BJ (cell line): ENCODE measurements around the gene RO60. TPM values are rescaled to one million over a fixed set of nuclear protein-coding genes. Genes with fewer than 3 reads are reported as not detected.

Source experiments
- CTCF ChIA-PET: fragments of 350-600 bp; formaldehyde crosslinking; extraction: SDS; loops from one replicate; lab custom pipeline; 2021; ENCODE audit warnings: antibody characterized with exemption, inconsistent platforms; lab: Yijun Ruan, JAX
- POLR2A ChIA-PET: fragments of 300-600 bp; sonication (Branson Sonifier 250); formaldehyde crosslinking; extraction: SDS; loops from one replicate; lab custom pipeline; 2021; ENCODE audit warnings: antibody characterized with exemption; lab: Charles Lee
- DNase-seq: peaks from one replicate; pipeline ENCODE4 v3.0.0-alpha.2; 2011; ENCODE audit warnings: low read depth
- H3K27me3 ChIP-seq: 2 replicates; pipeline ENCODE4 v1.6.0; 2011; ENCODE audit warnings: low read length; ENCODE audit not compliant: control insufficient read depth, insufficient read depth
- H3K36me3 ChIP-seq: 2 replicates; pipeline ENCODE4 v1.5.1; 2011; ENCODE audit warnings: low read length; ENCODE audit not compliant: control insufficient read depth, insufficient read depth
- H3K4me3 ChIP-seq: 2 replicates; pipeline ENCODE4 v1.5.1; 2011; ENCODE audit warnings: low read depth, mild to moderate bottlenecking, control low read depth, low read length
- polyA minus RNA-seq: library from RNA; depleted of rRNA, polyadenylated mRNA; stranded (reverse); fragments of >200 nt; gene quantifications from 2 replicates; pipeline ENCODE4 v1.2.3, GENCODE V29; 2011; rRNA and poly(A)+ RNA removed
- polyA plus RNA-seq: library from polyadenylated mRNA; depleted of rRNA; stranded (reverse); fragments of >200 nt; gene quantifications from 2 replicates; pipeline ENCODE4 v1.2.3, GENCODE V29; 2011; rRNA removed
- TF ChIP-seq, protein P1 (sequence below): IDR thresholded peaks from 2 replicates; pipeline ENCODE4 v1.5.1; 2011; ENCODE audit warnings: low read depth, mild to moderate bottlenecking, control low read depth, inconsistent platforms, low read length, moderate library complexity; ENCODE audit not compliant: insufficient read depth

Gene RO60
- 21.0 and 31.0 TPM in 2 replicates for polyA plus RNA-seq
- polyA minus RNA-seq: 47.6 and 57.1 TPM in 2 replicates

DNA sequence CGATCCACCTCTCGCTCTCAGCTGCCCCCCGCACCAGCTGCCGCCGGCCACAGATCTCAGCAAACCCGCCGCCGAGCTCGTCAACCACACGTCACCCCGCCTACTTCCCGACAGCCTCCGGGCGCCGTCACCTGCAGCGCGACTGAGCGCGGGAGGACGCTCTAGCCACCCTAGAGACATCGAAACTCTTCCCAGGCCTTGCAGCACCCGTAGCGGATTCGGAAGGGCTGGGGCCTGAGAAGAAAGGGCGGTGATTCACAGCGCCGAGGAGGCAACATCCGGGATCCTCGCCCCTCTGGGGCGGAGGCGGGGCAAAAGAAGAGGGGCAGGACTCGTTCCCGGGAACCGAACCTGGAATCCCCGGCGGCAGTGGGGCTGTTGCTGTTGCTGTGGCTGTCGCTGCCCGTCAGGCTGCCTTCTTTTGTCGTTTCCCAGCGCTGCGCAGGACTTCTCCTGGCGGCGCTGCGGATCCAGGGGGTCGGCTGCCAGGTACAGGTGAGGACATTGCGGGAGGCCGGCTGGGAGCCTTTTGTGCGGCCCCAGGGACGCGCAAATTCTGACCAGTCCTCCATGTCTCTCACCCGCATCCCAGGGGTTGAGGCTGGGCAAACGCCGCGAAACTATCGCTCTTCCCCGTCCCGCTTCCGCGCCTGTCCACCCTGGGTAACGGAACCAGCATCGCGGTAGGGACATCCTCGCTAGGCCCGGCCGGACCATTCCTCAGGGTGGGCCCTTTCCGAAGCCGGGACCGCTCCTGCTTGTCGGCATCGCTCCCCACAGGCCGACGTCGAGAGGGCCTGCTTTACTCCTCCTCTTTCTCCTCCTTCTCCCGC, at the start of gene RO60, which contains the start of gene UCHL5:
Gene RO60 (plus strand): TSS at position 331 of the 833 bp plus-strand sequence. CDS start 9,443 bp downstream, outside the sequence.
Gene UCHL5 (minus strand): TSS at position 79 of the 833 bp plus-strand sequence. CDS start 100 bp downstream, outside the sequence.
- ChIA-PET POLR2A (interaction anchor here (0.6 kb wide), 1 partner anchor 125 kb away, joined by 3 read pairs; no protein-coding TSS in a partner anchor), CTCF (interaction anchor here (0.7 to 2.1 kb wide), 6 partner anchors 9 to 585 kb away, joined by 3 to 6 read pairs (median 3); no protein-coding TSS in a partner anchor)
- TF ChIP-seq, protein P1, sequence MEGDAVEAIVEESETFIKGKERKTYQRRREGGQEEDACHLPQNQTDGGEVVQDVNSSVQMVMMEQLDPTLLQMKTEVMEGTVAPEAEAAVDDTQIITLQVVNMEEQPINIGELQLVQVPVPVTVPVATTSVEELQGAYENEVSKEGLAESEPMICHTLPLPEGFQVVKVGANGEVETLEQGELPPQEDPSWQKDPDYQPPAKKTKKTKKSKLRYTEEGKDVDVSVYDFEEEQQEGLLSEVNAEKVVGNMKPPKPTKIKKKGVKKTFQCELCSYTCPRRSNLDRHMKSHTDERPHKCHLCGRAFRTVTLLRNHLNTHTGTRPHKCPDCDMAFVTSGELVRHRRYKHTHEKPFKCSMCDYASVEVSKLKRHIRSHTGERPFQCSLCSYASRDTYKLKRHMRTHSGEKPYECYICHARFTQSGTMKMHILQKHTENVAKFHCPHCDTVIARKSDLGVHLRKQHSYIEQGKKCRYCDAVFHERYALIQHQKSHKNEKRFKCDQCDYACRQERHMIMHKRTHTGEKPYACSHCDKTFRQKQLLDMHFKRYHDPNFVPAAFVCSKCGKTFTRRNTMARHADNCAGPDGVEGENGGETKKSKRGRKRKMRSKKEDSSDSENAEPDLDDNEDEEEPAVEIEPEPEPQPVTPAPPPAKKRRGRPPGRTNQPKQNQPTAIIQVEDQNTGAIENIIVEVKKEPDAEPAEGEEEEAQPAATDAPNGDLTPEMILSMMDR: 0 out of 2 replicates have a peak, but pooled peaks have one; percentile 16

DNA sequence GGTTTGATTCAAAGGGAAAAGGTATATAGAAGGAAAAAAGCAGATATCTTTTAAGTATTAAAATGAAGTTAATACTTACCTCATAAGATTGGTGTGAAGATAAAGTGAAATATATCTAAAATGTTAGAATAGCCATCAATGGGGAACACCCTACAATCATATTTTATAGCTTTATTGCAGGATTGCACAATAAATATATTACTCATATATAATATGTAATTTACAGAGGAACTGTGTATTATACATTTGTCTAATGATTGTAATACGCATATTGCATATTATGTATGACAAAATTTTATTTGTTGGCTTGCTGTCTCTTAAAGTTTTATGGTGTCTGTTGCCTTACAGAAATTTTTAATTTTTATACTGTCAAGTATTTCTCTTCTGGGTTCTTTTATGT, 48.0 kb upstream of the RO60 start:
- no peaks in the 10 kb centered on the region for H3K27me3 ChIP-seq
- DNase-seq: no peak
- no peak overlapping the region for H3K4me3 ChIP-seq
- H3K36me3 ChIP-seq: no peaks in the 10 kb centered on the region
- ChIA-PET POLR2A (no interaction called here), CTCF (no interaction called here)
- TF ChIP-seq, protein P1: no peak

More for the DNA sequence above, at the start of gene RO60, which contains the start of gene UCHL5:
- peak; percentile 90 for DNase-seq
- Histone ChIP-seq H3K27me3 (no peaks in the 10 kb centered on the region), H3K4me3 (peak within 1 kb of the TSS; percentile 72), H3K36me3 (no peaks in the 10 kb centered on the region)

DNA sequence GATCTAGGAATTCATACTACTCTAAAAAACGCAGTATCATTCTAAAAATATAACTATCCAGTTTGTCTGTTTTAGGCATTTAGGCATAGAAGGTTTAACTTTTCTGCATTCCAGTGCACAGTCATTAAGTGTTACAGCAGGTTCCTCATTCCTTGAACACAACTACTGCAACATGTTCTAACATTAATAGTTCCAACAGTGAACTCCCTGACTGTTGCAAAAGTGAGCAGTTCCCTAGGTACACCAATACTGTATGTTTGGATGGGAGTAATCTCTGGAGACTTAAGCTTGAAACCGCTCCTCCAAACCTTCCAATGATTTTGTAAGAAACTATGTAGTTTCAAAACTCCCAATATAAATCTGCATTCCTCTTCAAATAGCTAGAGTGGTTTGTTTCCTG, 46.4 kb upstream of the RO60 start:
- POLR2A ChIA-PET: no interaction called here

DNA sequence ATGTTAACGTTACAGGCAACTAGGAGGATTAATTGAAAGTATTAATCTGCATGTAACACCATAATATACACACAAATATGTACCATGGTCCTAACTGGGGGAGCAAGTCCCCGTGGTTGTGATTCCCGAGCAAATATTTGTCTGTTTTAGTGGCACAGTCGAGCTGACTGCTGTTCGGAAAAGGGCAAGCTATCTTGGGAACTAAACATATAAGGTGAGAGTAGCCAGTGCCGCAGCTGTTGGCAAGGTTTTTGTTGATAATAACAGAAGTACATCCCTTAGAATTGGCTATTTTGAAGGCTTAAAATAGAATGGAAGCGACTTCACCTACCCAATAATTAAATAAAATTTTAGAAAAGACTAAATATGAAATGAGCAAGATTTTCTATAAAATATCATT, 45.7 kb upstream of the RO60 start:
- no peaks in the 10 kb centered on the region for H3K27me3 ChIP-seq
- H3K36me3 ChIP-seq: no peaks in the 10 kb centered on the region
- no peak for DNase-seq
- TF ChIP-seq, protein P1: no peak
- CTCF ChIA-PET: interaction anchor here (0.7 to 3.0 kb wide), 6 partner anchors 16 to 1857 kb away, joined by 3 to 18 read pairs (median 4); no protein-coding TSS in a partner anchor
- H3K4me3 ChIP-seq: no peak overlapping the region
- POLR2A ChIA-PET: no interaction called here

More for the DNA sequence above, 46.4 kb upstream of the RO60 start:
- Histone ChIP-seq H3K4me3 (no peak overlapping the region), H3K36me3 (no peaks in the 10 kb centered on the region), H3K27me3 (no peaks in the 10 kb centered on the region)
- CTCF ChIA-PET: interaction anchor here (0.8 to 3.0 kb wide), 3 partner anchors 200 to 408 kb away, joined by 3 to 18 read pairs (median 3); no protein-coding TSS in a partner anchor
- TF ChIP-seq, protein P1: no peak
- DNase-seq: no peak

DNA sequence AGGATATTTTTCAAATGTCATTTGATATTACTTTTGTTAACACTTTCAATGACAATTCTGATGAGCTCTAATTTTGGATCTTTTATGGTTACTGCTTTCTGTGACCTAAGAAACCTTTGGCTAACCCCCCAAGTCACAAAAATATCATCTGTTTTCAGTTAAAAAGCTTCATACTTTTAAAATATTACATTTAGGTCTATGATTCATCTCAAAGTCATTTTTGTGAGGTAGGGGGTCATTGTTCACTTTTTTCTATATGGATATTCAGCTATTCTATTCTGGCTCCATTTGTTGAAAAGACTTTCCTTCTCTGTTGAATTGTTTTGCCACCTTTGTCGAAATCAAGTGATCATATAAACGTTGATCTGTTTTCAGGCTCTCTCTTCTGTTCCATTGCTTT, 45.0 kb upstream of the RO60 start:
- DNase-seq: no peak
- TF ChIP-seq, protein P1: no peak
- no peaks in the 10 kb centered on the region for H3K36me3 ChIP-seq
- CTCF ChIA-PET: interaction anchor here (0.7 to 3.0 kb wide), 3 partner anchors 17 to 1857 kb away, joined by 4 to 18 read pairs (median 6); no protein-coding TSS in a partner anchor
- H3K27me3 ChIP-seq: no peaks in the 10 kb centered on the region
- H3K4me3 ChIP-seq: no peak overlapping the region
- POLR2A ChIA-PET: no interaction called here
